HUES6 (cell line): ENCODE measurements around the gene GAS6.
"Not testable (repeated sequence)": the region's sequence is repeated elsewhere in the genome, so short reads cannot be mapped to it uniquely, and the experiment has no call there.

Experiments used
- H3K27ac ChIP-seq: 2 replicates; pipeline ENCODE4 v1.7.0; 2013; ENCODE audit warnings: low read depth, mild to moderate bottlenecking, low read length, inconsistent platforms
- H3K27me3 ChIP-seq: 2 replicates; pipeline ENCODE4 v1.6.1; 2013; ENCODE audit warnings: low read length; ENCODE audit not compliant: control insufficient read depth, insufficient read depth
- H3K36me3 ChIP-seq: 2 replicates; pipeline ENCODE4 v1.6.1; 2013; ENCODE audit warnings: low read length; ENCODE audit not compliant: control insufficient read depth, insufficient read depth
- H3K4me1 ChIP-seq: 2 replicates; pipeline ENCODE4 v1.6.1; 2013; ENCODE audit warnings: low read length; ENCODE audit not compliant: control insufficient read depth, insufficient read depth
- H3K4me3 ChIP-seq: 2 replicates; pipeline ENCODE4 v1.5.1; 2013; ENCODE audit warnings: low read depth, low read length
- H3K9ac ChIP-seq: one replicate; pipeline ENCODE4 v1.6.1; 2013; ENCODE audit warnings: mild to moderate bottlenecking, low read length
- H3K9me3 ChIP-seq: 2 replicates; pipeline ENCODE4 v1.6.1; 2013; ENCODE audit warnings: low read depth, low read length; ENCODE audit not compliant: control insufficient read depth, insufficient read depth

GAS6 gene

GRCh38 chr13:113879494-113880360 lies 15.9 kb upstream of the GAS6 start:
- Histone ChIP-seq H3K36me3 (no peaks in the 10 kb centered on the region), H3K27me3 (no peaks in the 10 kb centered on the region), H3K4me3 (no peak overlapping the region), H3K9ac (no peak overlapping the region), H3K27ac (no peak overlapping the region), H3K4me1 (no peaks in the 10 kb centered on the region), H3K9me3 (no peaks in the 10 kb centered on the region)

- Histone ChIP-seq H3K9me3 (no peaks in the 10 kb centered on the region), H3K36me3 (no peaks in the 10 kb centered on the region), H3K4me1 (no peaks in the 10 kb centered on the region), H3K27me3 (no peaks in the 10 kb centered on the region), H3K9ac (no peak overlapping the region), H3K4me3 (no peak overlapping the region), H3K27ac (no peak overlapping the region)
Observed at GRCh38 chr13:113879017-113879416, 15.1 kb upstream of the GAS6 start.

GRCh38 chr13:113877149-113877990 lies 13.5 kb upstream of the GAS6 start:
- H3K9ac ChIP-seq = no peak overlapping the region
- no peak overlapping the region for H3K4me3 ChIP-seq
- no peaks in the 10 kb centered on the region for H3K9me3 ChIP-seq
- no peaks in the 10 kb centered on the region for H3K27me3 ChIP-seq
- no peaks in the 10 kb centered on the region for H3K4me1 ChIP-seq
- no peak overlapping the region for H3K27ac ChIP-seq
- no peaks in the 10 kb centered on the region for H3K36me3 ChIP-seq

GRCh38 chr13:113876346-113877148 lies 12.7 kb upstream of the GAS6 start:
- no peak overlapping the region for H3K9ac ChIP-seq
- H3K9me3 ChIP-seq = no peaks in the 10 kb centered on the region
- H3K4me3 ChIP-seq = no peak overlapping the region
- H3K27ac ChIP-seq = no peak overlapping the region
- no peaks in the 10 kb centered on the region for H3K4me1 ChIP-seq
- no peaks in the 10 kb centered on the region for H3K36me3 ChIP-seq
- no peaks in the 10 kb centered on the region for H3K27me3 ChIP-seq

- no peaks in the 10 kb centered on the region for H3K27me3 ChIP-seq
- H3K9ac ChIP-seq = no peak overlapping the region
- no peak overlapping the region for H3K27ac ChIP-seq
- no peaks in the 10 kb centered on the region for H3K36me3 ChIP-seq
- no peak overlapping the region for H3K4me3 ChIP-seq
- no peaks in the 10 kb centered on the region for H3K4me1 ChIP-seq
- H3K9me3 ChIP-seq = no peaks in the 10 kb centered on the region
Observed at GRCh38 chr13:113875837-113876281, 12.0 kb upstream of the GAS6 start.

- Histone ChIP-seq H3K9ac (no peak overlapping the region), H3K4me1 (no peaks in the 10 kb centered on the region), H3K27me3 (no peaks in the 10 kb centered on the region), H3K9me3 (no peaks in the 10 kb centered on the region), H3K4me3 (no peak overlapping the region), H3K36me3 (no peaks in the 10 kb centered on the region), H3K27ac (no peak overlapping the region)
Observed at GRCh38 chr13:113875429-113875815, 11.5 kb upstream of the GAS6 start.

- H3K36me3 ChIP-seq = no peaks in the 10 kb centered on the region
- no peaks in the 10 kb centered on the region for H3K27me3 ChIP-seq
- no peak overlapping the region for H3K4me3 ChIP-seq
- H3K4me1 ChIP-seq = no peaks in the 10 kb centered on the region
- H3K9me3 ChIP-seq = no peaks in the 10 kb centered on the region
- H3K27ac ChIP-seq = no peak overlapping the region
- H3K9ac ChIP-seq = no peak overlapping the region
Observed at GRCh38 chr13:113874579-113875428, 10.9 kb upstream of the GAS6 start.

- H3K9me3 ChIP-seq = no peaks in the 10 kb centered on the region
- no peak overlapping the region for H3K4me3 ChIP-seq
- no peak overlapping the region for H3K9ac ChIP-seq
- H3K36me3 ChIP-seq = no peaks in the 10 kb centered on the region
- no peaks in the 10 kb centered on the region for H3K4me1 ChIP-seq
- no peaks in the 10 kb centered on the region for H3K27me3 ChIP-seq
- no peak overlapping the region for H3K27ac ChIP-seq
Observed at GRCh38 chr13:113874177-113874576, 10.3 kb upstream of the GAS6 start.

GRCh38 chr13:113869263-113869662 lies 5.4 kb upstream of the GAS6 start:
- Histone ChIP-seq H3K27me3 (peaks cover 21% of the 10 kb centered on the region), H3K9me3 (no peaks in the 10 kb centered on the region), H3K4me1 (peaks cover 4% of the 10 kb centered on the region; the same call in 1 of the 2 replicates), H3K36me3 (no peaks in the 10 kb centered on the region), H3K4me3 (no peak overlapping the region), H3K9ac (no peak overlapping the region), H3K27ac (no peak overlapping the region)

- not testable (repeated sequence) for H3K4me3 ChIP-seq, H3K27ac ChIP-seq, H3K9ac ChIP-seq, H3K4me1 ChIP-seq, H3K9me3 ChIP-seq, H3K36me3 ChIP-seq
- H3K27me3 ChIP-seq = peaks cover 30% of the 10 kb centered on the region
Observed at GRCh38 chr13:113867913-113868312, 4.0 kb upstream of the GAS6 start.
